Skeletal muscle tissue (tissue), 4 donors: ENCODE measurements around the gene TNFSF10. TPM values are rescaled to one million over a fixed set of nuclear protein-coding genes. Genes with fewer than 3 reads are reported as not detected.

ENCODE experiments used
- H3K27ac ChIP-seq: one replicate; pipeline ENCODE4 v1.7.0; 2013; ENCODE audit warnings: mild to moderate bottlenecking, low read depth, low read length, inconsistent platforms
- H3K27me3 ChIP-seq, 3 donors: one replicate each; pipeline ENCODE4 v1.7.0; 2013; ENCODE audit warnings: low read length in 3 of 3; ENCODE audit not compliant: control insufficient read depth in 3 of 3, insufficient read depth in 3 of 3
- H3K36me3 ChIP-seq, 3 donors: one replicate each; pipeline ENCODE4 v1.7.0; 2013; ENCODE audit warnings: low read length in 3 of 3; ENCODE audit not compliant: control insufficient read depth in 3 of 3, insufficient read depth in 3 of 3
- H3K4me1 ChIP-seq, 3 donors: one replicate each; pipeline ENCODE4 v1.7.0; 2013; ENCODE audit warnings: low read length in 3 of 3, mild to moderate bottlenecking in 3 of 3; ENCODE audit not compliant: control insufficient read depth in 3 of 3, insufficient read depth in 3 of 3
- H3K4me3 ChIP-seq, 3 donors: one replicate each; pipeline ENCODE4 v1.7.0; 2013; ENCODE audit warnings: low read length in 3 of 3
- H3K9ac ChIP-seq, 3 donors: one replicate each; pipeline ENCODE4 v1.7.0; 2013; ENCODE audit warnings: low read length in 3 of 3, mild to moderate bottlenecking in 3 of 3, moderate library complexity in 2 of 3, low read depth in 1 of 3
- H3K9me3 ChIP-seq, 3 donors: one replicate each; pipeline ENCODE4 v1.7.0; 2013; ENCODE audit warnings: low read length in 3 of 3; ENCODE audit not compliant: control insufficient read depth in 3 of 3
- total RNA-seq: library from RNA; depleted of rRNA; stranded (reverse); fragments of >200 nt; gene quantifications from one replicate; pipeline ENCODE4 v1.2.3, GENCODE V29; 2014
- donor health status: Osteomylitis.

The TNFSF10 gene
- total RNA-seq, 1 donor from 2014 or later: 9.9 TPM

GRCh38 chr3:172560026-172560425 lies 36.8 kb upstream of the TNFSF10 start:
- Histone ChIP-seq H3K27ac (no peak overlapping the region), H3K27me3 (no peaks in the 10 kb centered on the region), H3K4me3 (no peak overlapping the region), H3K4me1 (peaks cover 5 to 12% (median 11%) of the 10 kb centered on the region in 3 donors), H3K9ac (no peak overlapping the region), H3K36me3 (no peaks in the 10 kb centered on the region), H3K9me3 (no peaks in the 10 kb centered on the region)

GRCh38 chr3:172559020-172559419 lies 35.8 kb upstream of the TNFSF10 start:
- Histone ChIP-seq H3K36me3 (no peaks in the 10 kb centered on the region), H3K9me3 (no peaks in the 10 kb centered on the region), H3K27me3 (no peaks in the 10 kb centered on the region), H3K4me3 (no peak overlapping the region), H3K9ac (no peak overlapping the region), H3K27ac (no peak overlapping the region), H3K4me1 (peaks cover 2 to 11% (median 8%) of the 10 kb centered on the region in 3 donors)

GRCh38 chr3:172557515-172558220 lies 34.4 kb upstream of the TNFSF10 start:
- Histone ChIP-seq H3K4me3 (no peak overlapping the region), H3K27me3 (no peaks in the 10 kb centered on the region), H3K9me3 (no peaks in the 10 kb centered on the region), H3K9ac (no peak overlapping the region), H3K27ac (no peak overlapping the region), H3K36me3 (no peaks in the 10 kb centered on the region), H3K4me1 (peaks cover 0 to 4% (median under 1%) of the 10 kb centered on the region in 3 donors)

- H3K4me1 ChIP-seq: peaks cover 0 to 4% (median 0%) of the 10 kb centered on the region in 3 donors
- no peak overlapping the region for H3K9ac ChIP-seq
- no peaks in the 10 kb centered on the region for H3K36me3 ChIP-seq
These were observed 30.5 kb upstream of the TNFSF10 start for GRCh38 chr3:172553526-172554252.

GRCh38 chr3:172552607-172553006 lies 29.4 kb upstream of the TNFSF10 start:
- Histone ChIP-seq H3K4me3 (no peak overlapping the region), H3K9ac (no peak overlapping the region), H3K4me1 (peaks cover 0 to 4% (median 0%) of the 10 kb centered on the region in 3 donors), H3K36me3 (no peaks in the 10 kb centered on the region), H3K27ac (no peak overlapping the region), H3K27me3 (no peaks in the 10 kb centered on the region), H3K9me3 (no peaks in the 10 kb centered on the region)

More at GRCh38 chr3:172553526-172554252, 30.5 kb upstream of the TNFSF10 start:
- H3K27me3 ChIP-seq: no peaks in the 10 kb centered on the region
- H3K9me3 ChIP-seq: no peaks in the 10 kb centered on the region
- no peak overlapping the region for H3K27ac ChIP-seq
- no peak overlapping the region for H3K4me3 ChIP-seq

GRCh38 chr3:172551874-172552273 lies 28.6 kb upstream of the TNFSF10 start:
- Histone ChIP-seq H3K4me3 (no peak overlapping the region), H3K9me3 (no peaks in the 10 kb centered on the region), H3K4me1 (no peaks in the 10 kb centered on the region), H3K27me3 (no peaks in the 10 kb centered on the region), H3K9ac (no peak overlapping the region), H3K27ac (no peak overlapping the region), H3K36me3 (no peaks in the 10 kb centered on the region)

GRCh38 chr3:172550347-172550943 lies 27.2 kb upstream of the TNFSF10 start:
- Histone ChIP-seq H3K27me3 (no peaks in the 10 kb centered on the region), H3K4me1 (no peaks in the 10 kb centered on the region), H3K4me3 (no peak overlapping the region), H3K27ac (no peak overlapping the region), H3K9me3 (no peaks in the 10 kb centered on the region), H3K36me3 (no peaks in the 10 kb centered on the region), H3K9ac (no peak overlapping the region)

- no peaks in the 10 kb centered on the region for H3K36me3 ChIP-seq
- H3K9ac ChIP-seq: no peak overlapping the region
- no peaks in the 10 kb centered on the region for H3K4me1 ChIP-seq
- no peaks in the 10 kb centered on the region for H3K9me3 ChIP-seq
- no peak overlapping the region for H3K27ac ChIP-seq
- H3K4me3 ChIP-seq: no peak overlapping the region
- H3K27me3 ChIP-seq: no peaks in the 10 kb centered on the region
These were observed 25.9 kb upstream of the TNFSF10 start for GRCh38 chr3:172549144-172549543.

GRCh38 chr3:172546628-172547214 lies 23.5 kb upstream of the TNFSF10 start:
- peaks cover 0 to 2% (median 0%) of the 10 kb centered on the region in 3 donors for H3K4me1 ChIP-seq
- no peaks in the 10 kb centered on the region for H3K36me3 ChIP-seq
- no peak overlapping the region for H3K4me3 ChIP-seq
- H3K9me3 ChIP-seq: no peaks in the 10 kb centered on the region
- H3K27ac ChIP-seq: peak overlapping the region; percentile 1
- no peaks in the 10 kb centered on the region for H3K27me3 ChIP-seq
- no peak overlapping the region for H3K9ac ChIP-seq
